ENCODE results near the gene CD300LG.

CD300LG gene

GRCh38 chr17:43909537-43910231 is 62.7 kb downstream of the CD300LG start:
- DNase-seq = no peak

- DNase-seq = no peak
Measured at GRCh38 chr17:43911904-43912303, 64.9 kb downstream of the CD300LG start.

DNA sequence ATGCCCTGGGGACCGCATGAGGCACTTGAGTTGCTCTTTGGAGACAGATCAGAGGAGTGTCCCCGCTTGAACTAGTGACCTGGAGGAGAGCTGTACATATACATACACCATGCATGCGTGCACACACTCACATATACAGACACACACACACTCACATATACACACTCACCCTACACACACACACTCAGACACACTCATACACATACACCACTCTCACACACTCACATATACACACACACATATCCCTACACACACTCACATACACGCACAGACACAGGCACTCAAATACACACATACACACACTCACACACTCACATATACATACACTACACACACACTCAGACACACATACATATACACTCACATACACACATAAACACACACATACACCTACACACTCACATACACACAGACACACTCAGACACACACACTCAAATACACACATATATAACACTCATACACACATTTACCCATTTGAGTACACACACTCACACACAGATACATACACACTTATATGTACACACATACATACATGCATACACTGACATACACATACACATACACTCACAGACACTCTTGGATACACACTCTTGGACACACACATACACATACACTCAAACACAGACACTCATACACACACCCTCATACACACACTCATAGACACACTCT is 65.8 kb downstream of the CD300LG start:
- DNase-seq = no peak

Measured in CD4-positive, alpha-beta T cell treated with Interferon alpha-2 for 1 hour (primary cell).